GM12878 (cell line): Measurements from ENCODE around the gene UBR3. TPM values are rescaled to one million over a fixed set of nuclear protein-coding genes. Genes with fewer than 3 reads are reported as not detected.

Experiments
- ATAC-seq: fragments of 200-7000 bp; cut with Tn5 transposase; 3 replicates; pipeline ENCODE4 v1.9.1; 2020; ENCODE audit warnings: mild to moderate bottlenecking, moderate library complexity
- BruUV-seq: library from RNA; stranded (reverse); fragments of 400-500 nt; replicated peaks from 2 replicates; lab custom pipeline; 2021; lab: Mats Ljungman, UMichigan
- CTCF ChIA-PET: fragments of 300-600 bp; sonication (Branson Sonifier 250); formaldehyde crosslinking; extraction: SDS; loops from one replicate; lab custom pipeline; 2021; ENCODE audit warnings: inconsistent platforms; lab: Yijun Ruan, JAX
- POLR2A ChIA-PET: fragments of 350-600 bp; formaldehyde crosslinking; extraction: SDS; loops from one replicate; lab custom pipeline; 2021; ENCODE audit warnings: inconsistent platforms; lab: Charles Lee
- RAD21 ChIA-PET: fragments of 300-600 bp; sonication (Branson Sonifier 250); formaldehyde crosslinking; loops from one replicate; lab custom pipeline; 2023; ENCODE audit warnings: antibody characterized with exemption; ENCODE audit not compliant: unreplicated experiment; lab: Charles Lee
- SMC1A ChIA-PET: fragments of 300-600 bp; sonication (Branson Sonifier 250); formaldehyde crosslinking; loops from one replicate; lab custom pipeline; 2023; ENCODE audit not compliant: unreplicated experiment, uncharacterized antibody; lab: Charles Lee
- DNase-seq: peaks from one replicate; pipeline ENCODE4 v3.0.0-alpha.2; 2011; ENCODE audit warnings: low read depth, low spot score
- FAIRE-seq: peaks from 3 replicates; lab custom pipeline; 2011; peaks lifted over from hg19 to GRCh38; lab: Jason Lieb, UNC
- H2AFZ ChIP-seq: 2 replicates; pipeline ENCODE4 v1.6.0; 2011; ENCODE audit warnings: low read depth, low read length, control low read depth; ENCODE audit not compliant: control insufficient read depth
- H3K27ac ChIP-seq: 2 replicates; pipeline ENCODE4 v1.5.1; 2011; ENCODE audit warnings: control low read depth; ENCODE audit not compliant: control insufficient read depth, insufficient read depth
- H3K27me3 ChIP-seq, 2 experiments: replicated peaks in 1 of 2; 2 replicates each; pipeline versions ENCODE4 v1.6.0 to v1.6.1; 2011; ENCODE audit warnings: low read length in 1 of 2; ENCODE audit not compliant: control insufficient read depth in 2 of 2, insufficient read depth in 2 of 2
- H3K36me3 ChIP-seq, 2 experiments: 2 replicates each; pipeline ENCODE4 v1.5.1; 2011; ENCODE audit warnings: low read length in 1 of 2; ENCODE audit not compliant: control insufficient read depth in 2 of 2, insufficient read depth in 2 of 2
- H3K4me1 ChIP-seq: 2 replicates; pipeline ENCODE4 v1.6.1; 2011; ENCODE audit warnings: mild to moderate bottlenecking, low read length, moderate library complexity, mixed read lengths; ENCODE audit not compliant: control insufficient read depth, insufficient read depth
- H3K4me2 ChIP-seq: 2 replicates; pipeline ENCODE4 v1.6.0; 2011; ENCODE audit warnings: control low read depth; ENCODE audit not compliant: control insufficient read depth, insufficient read depth
- H3K4me3 ChIP-seq: fragments of 200-600 bp; sonication (generic); 2 replicates; pipeline ENCODE4 v1.5.1; 2016
- H3K79me2 ChIP-seq: 2 replicates; pipeline ENCODE4 v1.6.0; 2011; ENCODE audit warnings: low read length; ENCODE audit not compliant: control insufficient read depth, insufficient read depth
- H3K9ac ChIP-seq: 2 replicates; pipeline ENCODE4 v1.8.0; 2011; ENCODE audit warnings: low read length, control low read depth, mixed read lengths; ENCODE audit not compliant: control insufficient read depth, insufficient read depth
- H3K9me3 ChIP-seq: replicated peaks from 3 replicates; pipeline ENCODE4 v1.5.1; 2011; ENCODE audit warnings: mild to moderate bottlenecking, low read length; ENCODE audit not compliant: control insufficient read depth, insufficient read depth
- H4K20me1 ChIP-seq: 2 replicates; pipeline ENCODE4 v1.6.0; 2011; ENCODE audit not compliant: control insufficient read depth, insufficient read depth
- BCL11A ChIP-seq: IDR thresholded peaks from 2 replicates; pipeline ENCODE4 v1.6.1; 2011; ENCODE audit warnings: low read depth, low read length
- BHLHE40 ChIP-seq, 2 experiments: fragments of 450-650 bp in 1 of 2; IDR thresholded peaks; 2 replicates each; pipeline ENCODE4 v1.6.1; 2011 to 2017; ENCODE audit warnings: low read depth in 2 of 2, borderline replicate concordance in 1 of 2, improper control_type of control experiment in 1 of 2, low read length in 1 of 2, mild to moderate bottlenecking in 1 of 2
- E2F8 ChIP-seq: fragments of 450-650 bp; IDR thresholded peaks from 2 replicates; pipeline ENCODE4 v1.6.1; 2018; ENCODE audit warnings: mild to moderate bottlenecking, low read depth, moderate library complexity; ENCODE audit not compliant: partially characterized antibody
- ESRRA ChIP-seq: IDR thresholded peaks from 2 replicates; pipeline ENCODE4 v1.6.1; 2012; ENCODE audit warnings: mild to moderate bottlenecking, low read length, improper control_type of control experiment
- LARP7 ChIP-seq: fragments of 450-650 bp; IDR thresholded peaks from 2 replicates; pipeline ENCODE4 v1.6.1; 2017; ENCODE audit warnings: mild to moderate bottlenecking
- RB1 ChIP-seq: fragments of 450-650 bp; formaldehyde crosslinking; IDR thresholded peaks from 2 replicates; pipeline ENCODE4 v1.6.1; 2017; ENCODE audit warnings: mild to moderate bottlenecking, borderline replicate concordance
- SREBF2 ChIP-seq: IDR thresholded peaks from 2 replicates; pipeline ENCODE4 v1.6.1; 2012; ENCODE audit warnings: mild to moderate bottlenecking, low read length
- SUZ12 ChIP-seq: fragments of 200-600 bp; sonication (generic); IDR thresholded peaks from one replicate; pipeline ENCODE4 v1.6.1; 2018; ENCODE audit warnings: antibody characterized with exemption, mild to moderate bottlenecking; ENCODE audit not compliant: unreplicated experiment
- WGBS: methylation state at CpG from one replicate; pipeline ENCODE4 v1.1.6; 2016; ENCODE audit warnings: low lambda C conversion rate; ENCODE audit not compliant: insufficient replicate concordance, insufficient coverage; ENCODE audit errors: missing lambda C conversion rate; 5-methylcytosine and 5-hydroxymethylcytosine counted together
- in situ Hi-C: fragments of 300-500 bp; cut with MboI; formaldehyde crosslinking; loops from 9 replicates; pipeline ENCODE4 v1.14.3; 2018; ENCODE audit warnings: mixed read lengths
- intact Hi-C: fragments of 100-400 bp; cut with micrococcal nuclease; formaldehyde crosslinking; loops from one replicate; pipeline ENCODE4 v1.14.2; 2022; ENCODE audit not compliant: unreplicated experiment
- polyA plus RNA-seq, 11 experiments: library from polyadenylated mRNA; depleted of rRNA in 4 of 11; unstranded in 6 of 11; stranded (reverse) in 5 of 11; fragments of >200 nt; fragmentation: Nextera tagmentation in 4 of 11; fragmentation: Illumina TruSeq in 1 of 11; extraction: Ambion mirVana in 4 of 11; extraction: Trizol in 1 of 11; gene quantifications; 1 replicate in 1 of 11; 2 replicates in 10 of 11; pipeline versions ENCODE4 v1.2.1 to v1.2.3, GENCODE V29; 2011 to 2016; ENCODE audit warnings: inconsistent platforms in 2 of 11, missing spikeins in 2 of 11, low read depth in 1 of 11
- total RNA-seq, 4 experiments: library from RNA; depleted of rRNA in 3 of 4; stranded (reverse); fragments of >200 nt in 3 of 4; fragmentation: Illumina TruSeq in 1 of 4; extraction: Trizol in 1 of 4; gene quantifications; 2 replicates each; pipeline versions ENCODE4 v1.2.1 to v1.2.3, GENCODE V29; 2013 to 2021
- TF ChIP-seq, protein P1 (sequence below): fragments of 150-350 bp; IDR thresholded peaks from 2 replicates; pipeline ENCODE4 v1.6.1; 2016; ENCODE audit warnings: low read depth, low read length

UBR3 gene
- total and polyA plus RNA-seq, 10 of the 15 experiments (the other 5 are each of a cell fraction or from before 2014, with no cell fraction given), result 3.8 to 22.9 (median 11.2) TPM

DNA sequence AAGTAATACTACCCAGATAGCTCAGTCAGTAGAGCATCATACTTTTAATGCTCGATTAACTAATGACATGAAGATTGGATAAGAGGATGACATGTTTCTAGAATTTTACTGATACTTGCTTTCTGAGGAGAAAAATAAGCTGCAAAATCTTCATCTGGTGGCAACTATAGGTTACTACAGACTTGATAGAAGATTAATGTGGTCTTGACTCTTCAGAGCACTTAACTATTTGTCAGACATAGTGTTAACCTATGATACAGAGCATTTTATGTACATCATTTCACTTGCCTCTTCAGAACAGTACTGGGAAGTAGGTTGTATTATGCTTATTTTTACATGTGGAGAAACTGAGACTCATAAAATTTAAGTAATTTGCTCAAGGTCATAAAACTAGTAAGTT, 83.9 kb downstream of the UBR3 start:
- Histone ChIP-seq H3K4me1 (no peaks in the 10 kb centered on the region), H3K27ac (no peak overlapping the region), H3K36me3 (peaks cover 0 to under 1% of the 10 kb centered on the region in 2 experiments; a peak in 2 of 4 replicates), H3K79me2 (no peaks in the 10 kb centered on the region), H4K20me1 (no peaks in the 10 kb centered on the region), H3K9me3 (no peaks in the 10 kb centered on the region), H3K27me3 (no peaks in the 10 kb centered on the region), H2AFZ (no peak overlapping the region), H3K9ac (no peak overlapping the region), H3K4me2 (no peak overlapping the region), H3K4me3 (no peak overlapping the region)
- RAD21 ChIA-PET, result interaction anchor here (1.5 kb wide), 1 partner anchor 85 kb away, joined by 3 read pairs; no protein-coding TSS in a partner anchor
- in situ Hi-C loops, result loop anchor here (25.0 kb wide), 1 partner anchor 799 kb away; no protein-coding TSS in a partner anchor
- WGBS, result 97% methylated on average over 1 of the region's 1 CpG
- DNase-seq (no peak), ATAC-seq (no peak), FAIRE-seq (no peak)
- BruUV-seq, result no TSS peak
- POLR2A ChIA-PET, result no interaction called here
- intact Hi-C loops, result no loop called here
- TF ChIP-seq BCL11A, result no peak
- no peak for TF ChIP-seq RB1
- no peak for TF ChIP-seq ESRRA
- TF ChIP-seq, protein P1, sequence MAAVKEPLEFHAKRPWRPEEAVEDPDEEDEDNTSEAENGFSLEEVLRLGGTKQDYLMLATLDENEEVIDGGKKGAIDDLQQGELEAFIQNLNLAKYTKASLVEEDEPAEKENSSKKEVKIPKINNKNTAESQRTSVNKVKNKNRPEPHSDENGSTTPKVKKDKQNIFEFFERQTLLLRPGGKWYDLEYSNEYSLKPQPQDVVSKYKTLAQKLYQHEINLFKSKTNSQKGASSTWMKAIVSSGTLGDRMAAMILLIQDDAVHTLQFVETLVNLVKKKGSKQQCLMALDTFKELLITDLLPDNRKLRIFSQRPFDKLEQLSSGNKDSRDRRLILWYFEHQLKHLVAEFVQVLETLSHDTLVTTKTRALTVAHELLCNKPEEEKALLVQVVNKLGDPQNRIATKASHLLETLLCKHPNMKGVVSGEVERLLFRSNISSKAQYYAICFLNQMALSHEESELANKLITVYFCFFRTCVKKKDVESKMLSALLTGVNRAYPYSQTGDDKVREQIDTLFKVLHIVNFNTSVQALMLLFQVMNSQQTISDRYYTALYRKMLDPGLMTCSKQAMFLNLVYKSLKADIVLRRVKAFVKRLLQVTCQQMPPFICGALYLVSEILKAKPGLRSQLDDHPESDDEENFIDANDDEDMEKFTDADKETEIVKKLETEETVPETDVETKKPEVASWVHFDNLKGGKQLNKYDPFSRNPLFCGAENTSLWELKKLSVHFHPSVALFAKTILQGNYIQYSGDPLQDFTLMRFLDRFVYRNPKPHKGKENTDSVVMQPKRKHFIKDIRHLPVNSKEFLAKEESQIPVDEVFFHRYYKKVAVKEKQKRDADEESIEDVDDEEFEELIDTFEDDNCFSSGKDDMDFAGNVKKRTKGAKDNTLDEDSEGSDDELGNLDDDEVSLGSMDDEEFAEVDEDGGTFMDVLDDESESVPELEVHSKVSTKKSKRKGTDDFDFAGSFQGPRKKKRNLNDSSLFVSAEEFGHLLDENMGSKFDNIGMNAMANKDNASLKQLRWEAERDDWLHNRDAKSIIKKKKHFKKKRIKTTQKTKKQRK, result no peak
- no peak for TF ChIP-seq SUZ12
- TF ChIP-seq E2F8, result no peak
- no peak for TF ChIP-seq LARP7
- TF ChIP-seq SREBF2, result no peak
- TF ChIP-seq BHLHE40 (IDR thresholded peaks at IDR 0.05; ENCODE audit: borderline replicate concordance in 1 of 2, low read depth in 2 of 2, low read length in 1 of 2), result no peak
- SMC1A ChIA-PET, result interaction anchor here (0.9 to 1.2 kb wide), 2 partner anchors 10 to 446 kb away, joined by 3 read pairs; no protein-coding TSS in a partner anchor
- CTCF ChIA-PET, result interaction anchor here (0.9 to 1.3 kb wide), 2 partner anchors 10 to 18 kb away, joined by 3 to 4 read pairs; no protein-coding TSS in a partner anchor
